ENCODE measurements around the gene MRPL51. TPM values are rescaled to one million over a fixed set of nuclear protein-coding genes. Genes with fewer than 3 reads are reported as not detected.
A peak's percentile ranks its signal among the peaks of the same experiment; 100 is the strongest.

The MRPL51 gene
- total and polyA plus RNA-seq, 9 of the 15 experiments (the other 6 are each of a cell fraction or from before 2014, with no cell fraction given): 127 to 727 (median 208) TPM

DNA sequence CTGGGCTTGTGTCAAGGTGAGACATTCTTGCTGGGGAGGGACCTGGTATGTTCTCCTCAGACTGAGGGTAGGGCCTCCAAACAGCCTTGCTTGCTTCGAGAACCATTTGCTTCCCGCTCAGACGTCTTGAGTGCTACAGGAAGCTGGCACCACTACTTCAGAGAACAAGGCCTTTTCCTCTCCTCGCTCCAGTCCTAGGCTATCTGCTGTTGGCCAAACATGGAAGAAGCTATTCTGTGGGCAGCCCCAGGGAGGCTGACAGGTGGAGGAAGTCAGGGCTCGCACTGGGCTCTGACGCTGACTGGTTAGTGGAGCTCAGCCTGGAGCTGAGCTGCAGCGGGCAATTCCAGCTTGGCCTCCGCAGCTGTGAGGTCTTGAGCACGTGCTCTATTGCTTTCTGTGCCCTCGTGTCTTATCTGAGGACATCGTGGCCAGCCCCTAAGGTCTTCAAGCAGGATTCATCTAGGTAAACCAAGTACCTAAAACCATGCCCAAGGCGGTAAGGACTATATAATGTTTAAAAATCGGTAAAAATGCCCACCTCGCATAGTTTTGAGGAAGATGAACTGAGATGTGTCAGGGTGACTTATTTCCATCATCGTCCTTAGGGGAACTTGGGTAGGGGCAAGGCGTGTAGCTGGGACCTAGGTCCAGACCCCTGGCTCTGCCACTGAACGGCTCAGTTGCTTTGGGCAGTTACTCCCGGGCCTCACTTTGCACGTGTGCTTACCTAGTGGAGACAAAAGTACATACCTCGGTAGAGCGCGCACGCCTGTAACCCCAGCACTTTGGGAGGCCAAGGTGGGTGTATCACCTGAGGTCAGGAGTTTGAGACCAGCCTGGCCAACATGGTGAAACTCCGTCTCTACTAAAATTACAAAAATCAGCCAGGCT lies 45.6 kb upstream of the MRPL51 start (continued):
- TF ChIP-seq, protein P1, sequence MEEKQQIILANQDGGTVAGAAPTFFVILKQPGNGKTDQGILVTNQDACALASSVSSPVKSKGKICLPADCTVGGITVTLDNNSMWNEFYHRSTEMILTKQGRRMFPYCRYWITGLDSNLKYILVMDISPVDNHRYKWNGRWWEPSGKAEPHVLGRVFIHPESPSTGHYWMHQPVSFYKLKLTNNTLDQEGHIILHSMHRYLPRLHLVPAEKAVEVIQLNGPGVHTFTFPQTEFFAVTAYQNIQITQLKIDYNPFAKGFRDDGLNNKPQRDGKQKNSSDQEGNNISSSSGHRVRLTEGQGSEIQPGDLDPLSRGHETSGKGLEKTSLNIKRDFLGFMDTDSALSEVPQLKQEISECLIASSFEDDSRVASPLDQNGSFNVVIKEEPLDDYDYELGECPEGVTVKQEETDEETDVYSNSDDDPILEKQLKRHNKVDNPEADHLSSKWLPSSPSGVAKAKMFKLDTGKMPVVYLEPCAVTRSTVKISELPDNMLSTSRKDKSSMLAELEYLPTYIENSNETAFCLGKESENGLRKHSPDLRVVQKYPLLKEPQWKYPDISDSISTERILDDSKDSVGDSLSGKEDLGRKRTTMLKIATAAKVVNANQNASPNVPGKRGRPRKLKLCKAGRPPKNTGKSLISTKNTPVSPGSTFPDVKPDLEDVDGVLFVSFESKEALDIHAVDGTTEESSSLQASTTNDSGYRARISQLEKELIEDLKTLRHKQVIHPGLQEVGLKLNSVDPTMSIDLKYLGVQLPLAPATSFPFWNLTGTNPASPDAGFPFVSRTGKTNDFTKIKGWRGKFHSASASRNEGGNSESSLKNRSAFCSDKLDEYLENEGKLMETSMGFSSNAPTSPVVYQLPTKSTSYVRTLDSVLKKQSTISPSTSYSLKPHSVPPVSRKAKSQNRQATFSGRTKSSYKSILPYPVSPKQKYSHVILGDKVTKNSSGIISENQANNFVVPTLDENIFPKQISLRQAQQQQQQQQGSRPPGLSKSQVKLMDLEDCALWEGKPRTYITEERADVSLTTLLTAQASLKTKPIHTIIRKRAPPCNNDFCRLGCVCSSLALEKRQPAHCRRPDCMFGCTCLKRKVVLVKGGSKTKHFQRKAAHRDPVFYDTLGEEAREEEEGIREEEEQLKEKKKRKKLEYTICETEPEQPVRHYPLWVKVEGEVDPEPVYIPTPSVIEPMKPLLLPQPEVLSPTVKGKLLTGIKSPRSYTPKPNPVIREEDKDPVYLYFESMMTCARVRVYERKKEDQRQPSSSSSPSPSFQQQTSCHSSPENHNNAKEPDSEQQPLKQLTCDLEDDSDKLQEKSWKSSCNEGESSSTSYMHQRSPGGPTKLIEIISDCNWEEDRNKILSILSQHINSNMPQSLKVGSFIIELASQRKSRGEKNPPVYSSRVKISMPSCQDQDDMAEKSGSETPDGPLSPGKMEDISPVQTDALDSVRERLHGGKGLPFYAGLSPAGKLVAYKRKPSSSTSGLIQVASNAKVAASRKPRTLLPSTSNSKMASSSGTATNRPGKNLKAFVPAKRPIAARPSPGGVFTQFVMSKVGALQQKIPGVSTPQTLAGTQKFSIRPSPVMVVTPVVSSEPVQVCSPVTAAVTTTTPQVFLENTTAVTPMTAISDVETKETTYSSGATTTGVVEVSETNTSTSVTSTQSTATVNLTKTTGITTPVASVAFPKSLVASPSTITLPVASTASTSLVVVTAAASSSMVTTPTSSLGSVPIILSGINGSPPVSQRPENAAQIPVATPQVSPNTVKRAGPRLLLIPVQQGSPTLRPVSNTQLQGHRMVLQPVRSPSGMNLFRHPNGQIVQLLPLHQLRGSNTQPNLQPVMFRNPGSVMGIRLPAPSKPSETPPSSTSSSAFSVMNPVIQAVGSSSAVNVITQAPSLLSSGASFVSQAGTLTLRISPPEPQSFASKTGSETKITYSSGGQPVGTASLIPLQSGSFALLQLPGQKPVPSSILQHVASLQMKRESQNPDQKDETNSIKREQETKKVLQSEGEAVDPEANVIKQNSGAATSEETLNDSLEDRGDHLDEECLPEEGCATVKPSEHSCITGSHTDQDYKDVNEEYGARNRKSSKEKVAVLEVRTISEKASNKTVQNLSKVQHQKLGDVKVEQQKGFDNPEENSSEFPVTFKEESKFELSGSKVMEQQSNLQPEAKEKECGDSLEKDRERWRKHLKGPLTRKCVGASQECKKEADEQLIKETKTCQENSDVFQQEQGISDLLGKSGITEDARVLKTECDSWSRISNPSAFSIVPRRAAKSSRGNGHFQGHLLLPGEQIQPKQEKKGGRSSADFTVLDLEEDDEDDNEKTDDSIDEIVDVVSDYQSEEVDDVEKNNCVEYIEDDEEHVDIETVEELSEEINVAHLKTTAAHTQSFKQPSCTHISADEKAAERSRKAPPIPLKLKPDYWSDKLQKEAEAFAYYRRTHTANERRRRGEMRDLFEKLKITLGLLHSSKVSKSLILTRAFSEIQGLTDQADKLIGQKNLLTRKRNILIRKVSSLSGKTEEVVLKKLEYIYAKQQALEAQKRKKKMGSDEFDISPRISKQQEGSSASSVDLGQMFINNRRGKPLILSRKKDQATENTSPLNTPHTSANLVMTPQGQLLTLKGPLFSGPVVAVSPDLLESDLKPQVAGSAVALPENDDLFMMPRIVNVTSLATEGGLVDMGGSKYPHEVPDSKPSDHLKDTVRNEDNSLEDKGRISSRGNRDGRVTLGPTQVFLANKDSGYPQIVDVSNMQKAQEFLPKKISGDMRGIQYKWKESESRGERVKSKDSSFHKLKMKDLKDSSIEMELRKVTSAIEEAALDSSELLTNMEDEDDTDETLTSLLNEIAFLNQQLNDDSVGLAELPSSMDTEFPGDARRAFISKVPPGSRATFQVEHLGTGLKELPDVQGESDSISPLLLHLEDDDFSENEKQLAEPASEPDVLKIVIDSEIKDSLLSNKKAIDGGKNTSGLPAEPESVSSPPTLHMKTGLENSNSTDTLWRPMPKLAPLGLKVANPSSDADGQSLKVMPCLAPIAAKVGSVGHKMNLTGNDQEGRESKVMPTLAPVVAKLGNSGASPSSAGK (IDR thresholded peaks at IDR 0.05): peak; percentile 59
- TF ChIP-seq TEAD4 (IDR thresholded peaks at IDR 0.05; ENCODE audit: low read length) (peak; percentile 14; the same call in 1 of the 2 replicates), TEAD4 (CRISPR knock-in tag; IDR thresholded peaks at IDR 0.05; ENCODE audit: borderline replicate concordance) (no peak), CBX3 (IDR thresholded peaks at IDR 0.05; ENCODE audit: borderline replicate concordance in 1 of 2, low read length in 2 of 2) (no peak), ZNF551 (CRISPR knock-in tag; IDR thresholded peaks at IDR 0.05) (no peak), SIN3A (IDR thresholded peaks at IDR 0.05; ENCODE audit: borderline replicate concordance in 2 of 2, control insufficient read depth in 1 of 2, low read depth in 2 of 2, low read length in 2 of 2) (peak in 1 of 2 experiments; percentile 66; a peak in 2 of 4 replicates), TEAD2 (tag; IDR thresholded peaks at IDR 0.05) (no peak), EWSR1 (IDR thresholded peaks at IDR 0.05; ENCODE audit: borderline replicate concordance, low read depth, partially characterized antibody) (no peak), SPI1 (IDR thresholded peaks at IDR 0.05; ENCODE audit: borderline replicate concordance, low read depth, low read length) (no peak), KLF10 (CRISPR knock-in tag; IDR thresholded peaks at IDR 0.05) (no peak), POLR2AphosphoS2 (IDR thresholded peaks at IDR 0.05; ENCODE audit: low read length) (peak; percentile 84), BACH1 (tag; IDR thresholded peaks at IDR 0.05) (no peak)
- TF ChIP-seq, protein P2, sequence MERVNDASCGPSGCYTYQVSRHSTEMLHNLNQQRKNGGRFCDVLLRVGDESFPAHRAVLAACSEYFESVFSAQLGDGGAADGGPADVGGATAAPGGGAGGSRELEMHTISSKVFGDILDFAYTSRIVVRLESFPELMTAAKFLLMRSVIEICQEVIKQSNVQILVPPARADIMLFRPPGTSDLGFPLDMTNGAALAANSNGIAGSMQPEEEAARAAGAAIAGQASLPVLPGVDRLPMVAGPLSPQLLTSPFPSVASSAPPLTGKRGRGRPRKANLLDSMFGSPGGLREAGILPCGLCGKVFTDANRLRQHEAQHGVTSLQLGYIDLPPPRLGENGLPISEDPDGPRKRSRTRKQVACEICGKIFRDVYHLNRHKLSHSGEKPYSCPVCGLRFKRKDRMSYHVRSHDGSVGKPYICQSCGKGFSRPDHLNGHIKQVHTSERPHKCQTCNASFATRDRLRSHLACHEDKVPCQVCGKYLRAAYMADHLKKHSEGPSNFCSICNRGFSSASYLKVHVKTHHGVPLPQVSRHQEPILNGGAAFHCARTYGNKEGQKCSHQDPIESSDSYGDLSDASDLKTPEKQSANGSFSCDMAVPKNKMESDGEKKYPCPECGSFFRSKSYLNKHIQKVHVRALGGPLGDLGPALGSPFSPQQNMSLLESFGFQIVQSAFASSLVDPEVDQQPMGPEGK (CRISPR knock-in tag; IDR thresholded peaks at IDR 0.05; ENCODE audit: borderline replicate concordance): no peak
